ENCODE measurements around the gene MYO7B.

DNA sequence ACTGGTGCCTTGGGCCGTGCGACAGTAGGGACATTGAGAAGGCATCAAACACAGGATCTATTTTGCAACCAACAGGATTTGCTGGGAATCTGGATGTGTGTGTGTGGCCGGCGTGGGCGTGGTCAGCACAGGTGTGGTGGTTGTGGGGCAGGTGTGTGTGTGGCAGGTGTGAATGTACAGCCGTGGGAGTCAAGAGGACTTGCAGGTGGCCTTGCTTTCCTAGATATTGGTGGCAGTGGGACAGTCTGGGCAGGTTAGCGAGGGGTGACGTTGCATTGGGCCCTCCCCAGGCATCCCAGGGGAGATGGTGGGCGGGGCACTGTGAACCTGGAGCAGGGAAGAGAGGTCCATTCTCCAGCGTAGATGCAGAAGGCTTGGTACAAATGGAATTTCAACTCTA, 143.0 kb downstream of the MYO7B start:
- TF ChIP-seq, protein P1, sequence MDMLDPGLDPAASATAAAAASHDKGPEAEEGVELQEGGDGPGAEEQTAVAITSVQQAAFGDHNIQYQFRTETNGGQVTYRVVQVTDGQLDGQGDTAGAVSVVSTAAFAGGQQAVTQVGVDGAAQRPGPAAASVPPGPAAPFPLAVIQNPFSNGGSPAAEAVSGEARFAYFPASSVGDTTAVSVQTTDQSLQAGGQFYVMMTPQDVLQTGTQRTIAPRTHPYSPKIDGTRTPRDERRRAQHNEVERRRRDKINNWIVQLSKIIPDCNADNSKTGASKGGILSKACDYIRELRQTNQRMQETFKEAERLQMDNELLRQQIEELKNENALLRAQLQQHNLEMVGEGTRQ (IDR thresholded peaks at IDR 0.05; ENCODE audit: borderline replicate concordance, low read depth, low read length), result no peak
- TF ChIP-seq, protein P2, sequence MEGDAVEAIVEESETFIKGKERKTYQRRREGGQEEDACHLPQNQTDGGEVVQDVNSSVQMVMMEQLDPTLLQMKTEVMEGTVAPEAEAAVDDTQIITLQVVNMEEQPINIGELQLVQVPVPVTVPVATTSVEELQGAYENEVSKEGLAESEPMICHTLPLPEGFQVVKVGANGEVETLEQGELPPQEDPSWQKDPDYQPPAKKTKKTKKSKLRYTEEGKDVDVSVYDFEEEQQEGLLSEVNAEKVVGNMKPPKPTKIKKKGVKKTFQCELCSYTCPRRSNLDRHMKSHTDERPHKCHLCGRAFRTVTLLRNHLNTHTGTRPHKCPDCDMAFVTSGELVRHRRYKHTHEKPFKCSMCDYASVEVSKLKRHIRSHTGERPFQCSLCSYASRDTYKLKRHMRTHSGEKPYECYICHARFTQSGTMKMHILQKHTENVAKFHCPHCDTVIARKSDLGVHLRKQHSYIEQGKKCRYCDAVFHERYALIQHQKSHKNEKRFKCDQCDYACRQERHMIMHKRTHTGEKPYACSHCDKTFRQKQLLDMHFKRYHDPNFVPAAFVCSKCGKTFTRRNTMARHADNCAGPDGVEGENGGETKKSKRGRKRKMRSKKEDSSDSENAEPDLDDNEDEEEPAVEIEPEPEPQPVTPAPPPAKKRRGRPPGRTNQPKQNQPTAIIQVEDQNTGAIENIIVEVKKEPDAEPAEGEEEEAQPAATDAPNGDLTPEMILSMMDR (IDR thresholded peaks at IDR 0.05), result no peak
- TF ChIP-seq EZH2phosphoT487 (IDR thresholded peaks at IDR 0.05; ENCODE audit: borderline replicate concordance, low read depth), result no peak
- TF ChIP-seq POLR2AphosphoS5 (IDR thresholded peaks at IDR 0.05; ENCODE audit: low read depth, low read length), result no peak
- TF ChIP-seq SMC3 (IDR thresholded peaks at IDR 0.05; ENCODE audit: low read depth, low read length), result no peak
- TF ChIP-seq JUND (IDR thresholded peaks at IDR 0.05), result no peak
- TF ChIP-seq CHD2 (IDR thresholded peaks at IDR 0.05; ENCODE audit: low read length, partially characterized antibody), result no peak
- TF ChIP-seq NRF1 (IDR thresholded peaks at IDR 0.05; ENCODE audit: low read depth, low read length), result no peak
